HG02852 (cell line): Measurements from ENCODE around the gene RNF212.
"Not testable (repeated sequence)": the region's sequence is repeated elsewhere in the genome, so short reads cannot be mapped to it uniquely, and the experiment has no call there.

Experiments
- ATAC-seq: cut with Tn5 transposase; IDR thresholded peaks from one replicate; pipeline ENCODE4 v1.9.1; 2021; ENCODE audit warnings: mild to moderate bottlenecking, moderate library complexity; ENCODE audit not compliant: unreplicated experiment

Gene RNF212, protein sequence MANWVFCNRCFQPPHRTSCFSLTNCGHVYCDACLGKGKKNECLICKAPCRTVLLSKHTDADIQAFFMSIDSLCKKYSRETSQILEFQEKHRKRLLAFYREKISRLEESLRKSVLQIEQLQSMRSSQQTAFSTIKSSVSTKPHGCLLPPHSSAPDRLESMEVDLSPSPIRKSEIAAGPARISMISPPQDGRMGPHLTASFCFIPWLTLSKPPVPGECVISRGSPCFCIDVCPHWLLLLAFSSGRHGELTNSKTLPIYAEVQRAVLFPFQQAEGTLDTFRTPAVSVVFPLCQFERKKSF

DNA sequence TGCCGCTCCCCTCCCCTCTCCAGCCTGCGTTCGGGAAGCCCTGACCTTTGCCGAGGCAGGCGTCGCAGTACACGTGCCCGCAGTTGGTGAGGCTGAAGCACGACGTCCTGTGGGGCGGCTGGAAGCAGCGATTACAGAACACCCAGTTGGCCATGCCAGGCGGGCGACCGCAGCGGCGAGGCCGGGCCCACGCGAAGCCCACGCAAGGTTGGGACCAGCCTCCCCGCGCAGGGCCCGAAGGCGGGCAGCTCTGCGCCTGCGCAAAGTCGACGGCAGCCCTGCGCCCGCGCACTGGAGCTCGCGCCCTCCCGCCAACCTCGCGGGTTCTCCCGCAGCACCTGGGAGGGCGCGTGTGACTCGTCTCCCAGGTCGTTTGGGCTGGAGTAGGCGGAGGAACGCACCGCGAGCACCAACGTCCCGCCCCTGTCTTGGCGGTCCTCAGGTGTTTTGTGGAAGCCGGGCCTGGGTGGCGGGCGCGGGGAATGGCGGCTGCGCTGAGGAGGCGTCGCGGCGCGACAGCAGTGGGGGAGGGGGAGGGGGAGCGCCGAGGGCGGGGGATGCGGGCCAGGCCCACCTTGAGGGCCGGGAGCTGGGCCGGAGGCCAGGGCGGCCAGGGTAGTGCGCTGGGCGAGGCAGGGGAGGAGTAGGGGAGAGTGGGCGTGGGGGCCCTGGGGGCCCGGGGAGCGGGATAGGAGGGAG, at the start of gene RNF212:
Gene RNF212, minus strand, starts transcription at position 254 of the 699 bp plus-strand sequence. Its CDS starts 100 bp downstream, at position 154.
- no peak for ATAC-seq

DNA sequence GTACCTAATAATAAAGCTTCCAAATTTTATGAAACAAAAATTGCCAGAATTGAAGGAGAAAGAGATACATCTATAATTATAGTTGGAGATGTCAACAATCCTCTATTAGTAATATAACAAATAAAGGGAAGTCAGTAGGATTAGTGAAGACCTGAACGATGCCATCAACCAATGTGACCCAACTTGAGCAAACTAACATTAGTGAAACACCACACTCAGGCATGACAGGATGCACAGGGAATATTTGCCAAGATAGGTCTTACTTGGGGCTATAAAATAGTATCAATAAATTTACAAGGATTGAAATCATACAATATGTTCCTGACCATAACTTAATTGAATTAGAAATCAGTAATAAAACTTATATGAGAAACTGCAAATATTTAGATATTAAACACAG, 47.0 kb upstream of the RNF212 start:
- no peak for ATAC-seq

DNA sequence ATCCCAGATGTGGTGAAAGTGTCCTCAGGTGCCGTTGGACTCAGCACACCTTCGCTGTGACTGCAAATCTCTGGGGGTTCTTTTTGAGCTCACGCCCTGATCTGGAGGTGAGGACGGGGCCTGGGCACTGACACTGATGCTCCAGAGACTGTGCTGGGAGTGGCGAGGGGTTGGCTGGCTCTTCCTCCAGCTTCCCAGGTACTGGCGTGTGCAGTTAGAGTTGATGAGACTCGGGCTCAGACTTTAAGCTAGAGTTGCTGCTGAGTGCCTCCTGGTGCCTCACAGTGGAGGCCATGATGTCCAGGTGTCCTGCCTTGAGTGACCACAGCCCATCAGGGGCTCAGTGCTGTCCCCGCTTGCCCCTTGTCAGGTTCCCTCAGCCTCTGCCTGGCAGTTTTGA, 42.7 kb upstream of the RNF212 start:
- ATAC-seq = no peak

DNA sequence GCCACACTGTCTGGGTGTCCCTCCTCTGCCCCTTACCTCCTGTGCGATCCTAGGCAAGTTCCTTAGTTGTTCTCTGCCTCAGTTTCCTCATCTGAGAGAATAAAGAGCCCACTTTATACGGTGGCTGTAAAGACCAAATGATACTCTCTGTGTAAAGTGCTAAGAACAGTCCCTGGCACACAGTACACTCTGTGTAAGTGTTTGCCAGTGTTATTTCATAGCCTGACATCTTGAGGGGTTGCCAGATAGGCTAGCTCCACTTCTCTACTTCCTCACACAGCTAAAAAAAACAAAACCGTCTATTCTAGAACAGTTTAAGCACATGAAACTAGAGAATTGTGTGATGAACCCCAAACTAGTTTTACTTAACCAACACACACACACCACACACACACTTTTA, 42.0 kb upstream of the RNF212 start:
- ATAC-seq = no peak

DNA sequence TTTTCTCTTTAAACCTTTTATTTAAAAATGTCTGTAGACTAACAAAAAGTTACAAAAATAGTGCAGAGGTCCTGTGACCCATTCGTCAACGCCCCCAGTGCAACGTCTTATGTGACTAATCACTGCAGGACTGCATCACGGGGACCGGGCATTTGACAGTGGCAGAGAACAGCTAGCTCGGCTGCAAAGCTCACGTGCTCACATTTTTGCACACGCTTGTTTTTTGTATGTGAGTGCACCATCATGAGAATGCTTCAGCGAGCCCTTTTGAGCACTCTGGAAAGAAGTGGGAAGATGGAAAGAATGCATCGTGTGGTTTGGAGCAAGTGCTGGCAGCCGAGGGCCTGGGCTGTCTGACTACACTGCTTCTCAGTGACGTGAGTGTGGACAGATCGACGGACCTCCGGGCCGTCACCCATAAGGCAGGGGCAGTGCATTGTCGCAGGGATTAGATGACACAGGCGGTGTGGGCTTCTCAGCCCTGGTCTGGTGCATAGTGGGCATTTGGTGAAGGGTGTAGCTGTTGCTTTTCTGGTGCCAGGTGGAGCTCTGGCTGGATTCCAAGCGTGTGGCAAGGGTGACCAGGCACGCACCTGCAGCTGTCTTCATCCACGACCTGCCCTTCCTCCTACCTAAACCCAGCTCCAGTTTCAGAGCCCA, 41.3 kb upstream of the RNF212 start:
- ATAC-seq = no peak

DNA sequence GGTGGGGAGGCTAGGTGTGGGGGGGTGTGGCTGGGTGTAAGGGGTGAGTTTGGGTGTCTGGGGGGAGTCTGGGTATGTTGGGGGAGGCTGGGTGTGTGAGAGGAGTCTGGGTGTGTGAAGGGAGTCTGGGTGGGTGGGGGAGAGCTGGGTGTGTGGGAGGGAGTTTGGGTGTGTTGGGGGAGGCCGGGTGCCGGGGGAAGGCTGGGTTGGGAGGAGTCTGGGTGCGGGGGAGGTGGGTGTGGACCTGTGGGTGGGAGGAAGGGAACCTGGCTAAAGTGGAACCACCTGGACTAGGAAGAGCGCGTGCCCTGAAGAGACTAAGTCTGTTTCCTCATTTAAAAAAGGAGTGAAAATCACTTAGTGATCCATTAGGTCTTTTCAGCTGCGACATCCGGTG, 40.8 kb upstream of the RNF212 start:
- ATAC-seq = no peak

DNA sequence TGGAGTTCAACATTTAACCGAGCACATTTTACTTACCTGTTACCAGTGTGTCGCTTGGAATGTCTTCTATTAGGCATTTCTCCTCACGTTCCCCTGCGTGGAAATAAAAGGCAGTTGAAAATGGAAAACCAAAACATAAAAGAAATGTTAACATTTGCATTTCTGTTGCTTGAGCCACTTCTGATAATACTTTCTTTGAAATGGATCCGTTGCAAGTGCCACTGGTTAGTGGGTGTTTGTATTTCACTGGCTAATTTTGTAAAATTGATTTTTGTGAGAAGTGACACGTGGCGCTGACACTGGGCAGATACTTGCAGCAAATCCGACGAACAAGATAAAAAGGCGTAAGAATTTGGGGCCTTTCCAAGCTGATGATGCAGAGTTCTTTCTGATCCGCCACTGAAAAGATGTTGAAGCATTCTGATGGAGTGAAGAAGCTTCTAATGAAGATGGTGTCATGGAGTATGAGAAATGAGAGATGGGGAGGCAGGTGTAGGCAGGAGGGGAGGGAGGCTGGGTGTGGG, 40.3 kb upstream of the RNF212 start:
- ATAC-seq = no peak

DNA sequence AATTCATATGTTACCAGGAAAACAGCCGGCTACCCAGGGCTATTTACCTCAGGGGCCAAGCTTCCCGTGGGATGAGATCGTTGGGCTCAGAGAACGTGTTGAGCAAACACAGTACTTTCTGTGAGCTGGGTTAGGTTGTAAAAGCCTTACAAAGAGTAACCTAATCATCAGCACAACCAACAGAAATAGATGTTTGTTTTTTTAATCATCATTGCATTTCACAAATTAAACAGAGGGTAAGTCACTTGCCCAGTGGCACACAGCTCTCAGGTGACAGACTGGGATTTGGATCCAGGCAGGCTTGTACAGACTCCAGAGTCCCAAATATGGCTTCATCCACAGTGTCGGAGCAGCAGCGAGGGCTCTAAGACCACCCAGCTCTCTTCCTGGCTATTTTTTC, 38.9 kb upstream of the RNF212 start:
- ATAC-seq = no peak

DNA sequence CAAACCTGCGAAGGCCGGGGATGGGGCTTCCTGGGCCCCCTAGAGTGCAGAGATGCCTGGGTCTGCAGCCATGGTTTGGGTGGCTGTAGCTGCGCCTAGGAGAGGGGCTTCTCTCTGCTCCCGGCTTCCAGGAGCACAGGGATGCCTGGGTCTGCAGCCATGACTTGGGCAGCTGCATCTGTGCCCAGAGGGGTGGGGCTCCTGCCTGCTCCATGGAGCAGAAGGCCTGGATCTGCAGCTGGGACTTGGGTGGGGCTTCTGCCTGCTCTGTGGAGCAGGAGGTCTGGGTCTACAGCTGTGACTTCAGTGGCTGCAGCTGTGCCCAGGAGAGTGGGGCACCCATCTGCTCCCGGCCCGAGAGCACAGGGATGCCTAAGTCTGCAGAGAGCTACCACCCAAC, 38.2 kb upstream of the RNF212 start:
- no peak for ATAC-seq

DNA sequence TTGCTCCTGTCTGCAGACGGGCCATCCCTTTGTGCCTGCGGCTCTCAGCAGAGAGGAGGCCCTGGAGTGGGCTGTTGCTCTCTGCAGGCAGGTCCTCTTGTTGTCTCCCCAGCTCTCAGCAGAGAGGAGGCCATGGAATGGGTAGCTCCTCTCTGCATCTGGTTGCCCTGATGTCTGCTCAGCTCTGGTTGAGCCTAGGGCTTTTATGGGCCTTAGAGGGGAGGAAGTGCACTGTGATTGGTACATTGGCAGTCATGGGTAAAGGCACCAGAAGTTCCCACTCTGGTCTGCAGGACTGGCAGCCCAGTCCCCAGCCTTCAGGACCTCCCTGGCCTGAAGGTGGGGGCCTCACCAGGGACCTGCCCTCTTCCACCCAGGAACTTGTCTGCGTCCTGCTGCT, 37.5 kb upstream of the RNF212 start:
- no peak for ATAC-seq

DNA sequence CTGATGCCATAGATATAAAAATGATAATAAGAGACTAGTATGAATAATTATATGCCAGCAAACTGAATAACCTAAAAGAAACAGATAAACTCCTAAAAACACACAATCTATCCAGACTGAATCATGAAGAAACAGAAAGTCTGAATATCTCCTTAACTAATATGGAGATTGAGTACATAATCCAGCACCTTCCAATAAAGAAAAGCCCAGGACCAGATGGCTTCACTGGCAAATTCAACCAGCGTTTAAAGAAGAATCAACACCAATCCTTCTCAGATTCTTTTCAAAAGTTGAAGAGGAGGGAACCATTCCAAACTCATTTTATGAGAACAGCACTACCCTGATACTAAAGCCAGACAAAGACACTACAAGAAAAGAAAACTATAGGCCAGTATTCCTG, 26.5 kb upstream of the RNF212 start:
- no peak for ATAC-seq

DNA sequence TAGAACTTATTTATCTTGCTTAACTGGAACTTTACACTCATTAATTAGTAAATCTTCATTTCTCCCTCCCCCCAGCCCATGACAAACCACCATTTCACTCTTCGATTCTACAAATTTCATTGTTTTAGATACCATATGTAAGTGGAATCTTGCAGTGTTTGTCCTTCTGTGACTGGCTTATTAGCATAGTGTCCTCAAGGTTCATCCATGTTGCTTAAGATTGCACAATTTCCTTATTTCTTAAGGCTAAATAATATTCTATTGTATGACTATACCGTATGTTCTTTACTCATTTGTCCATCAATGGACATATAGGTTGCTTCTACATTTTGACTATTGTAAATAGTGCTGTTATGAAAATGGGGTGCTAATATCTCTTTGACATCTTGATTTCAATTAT, 24.5 kb upstream of the RNF212 start:
- no peak for ATAC-seq

DNA sequence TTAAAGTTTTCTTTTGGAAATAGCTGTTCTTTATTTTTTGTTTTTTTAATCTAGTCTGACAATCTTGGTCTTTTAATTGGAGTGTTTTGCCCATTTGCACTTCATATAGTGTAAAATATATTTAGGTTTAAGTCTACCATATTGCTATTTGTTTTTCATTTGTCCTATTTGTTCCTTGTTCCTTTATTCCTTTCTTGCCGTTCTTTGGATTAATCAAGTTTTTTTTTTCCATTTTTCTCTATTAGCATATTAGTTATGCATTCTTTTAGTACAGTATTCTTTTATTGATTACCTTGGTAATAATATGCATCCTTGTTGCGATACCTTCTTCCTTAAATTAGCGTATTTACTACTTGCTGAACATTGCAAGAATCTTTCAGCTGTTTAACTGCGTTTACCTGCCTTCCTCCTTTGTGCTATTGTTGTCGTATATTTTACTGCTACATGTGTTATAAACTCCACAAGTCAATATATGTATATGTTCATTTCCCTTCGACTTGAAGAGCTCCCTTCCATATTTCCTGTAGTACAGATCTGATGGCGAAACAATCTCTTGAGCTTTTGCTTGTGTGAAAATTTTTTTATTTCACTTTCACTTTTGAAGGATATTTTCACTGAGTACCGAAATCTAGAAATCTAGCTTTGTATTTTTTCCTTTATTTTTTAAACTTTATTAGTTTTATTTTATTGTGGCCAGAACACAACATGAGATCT, 23.9 kb upstream of the RNF212 start:
- ATAC-seq = no peak

DNA sequence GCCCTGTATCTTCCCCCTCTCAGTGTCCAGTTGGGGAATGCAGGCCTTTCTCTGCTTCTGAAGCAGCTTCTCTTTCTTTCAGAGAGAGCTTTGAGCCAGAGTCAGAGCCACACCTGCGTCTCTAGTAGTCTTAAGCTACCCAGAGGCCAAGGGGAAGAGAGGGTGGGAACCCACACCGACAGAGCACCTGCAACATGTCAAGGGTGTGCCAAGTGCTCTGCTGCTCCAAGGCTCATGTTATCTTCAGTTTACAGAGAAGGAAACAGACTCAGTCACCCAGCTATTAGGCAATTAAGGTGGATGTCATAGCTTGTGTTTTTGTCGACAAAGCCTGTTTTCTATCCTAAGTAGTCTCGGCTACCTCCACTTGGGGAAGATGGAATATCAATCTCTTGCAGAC, 22.7 kb upstream of the RNF212 start:
- no peak for ATAC-seq

DNA sequence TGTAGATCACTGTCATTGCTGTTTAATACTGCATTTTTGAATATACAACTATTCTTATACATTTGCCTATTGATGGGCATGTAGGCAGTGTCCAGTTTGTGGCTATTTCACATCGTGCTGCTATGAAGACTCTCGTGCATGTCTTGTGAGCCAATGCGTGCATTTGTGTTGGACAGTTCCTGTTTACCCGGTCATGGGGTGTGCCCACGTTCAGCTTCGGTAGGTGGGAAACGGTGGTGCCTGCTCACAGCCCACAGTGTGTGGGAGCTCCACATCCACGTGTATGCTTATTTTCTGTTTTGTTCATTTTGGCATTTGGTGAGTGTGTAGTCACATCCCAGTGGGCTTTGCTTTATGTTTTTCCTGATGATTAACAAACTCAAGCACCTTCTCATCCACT, 19.7 kb upstream of the RNF212 start:
- no peak for ATAC-seq

DNA sequence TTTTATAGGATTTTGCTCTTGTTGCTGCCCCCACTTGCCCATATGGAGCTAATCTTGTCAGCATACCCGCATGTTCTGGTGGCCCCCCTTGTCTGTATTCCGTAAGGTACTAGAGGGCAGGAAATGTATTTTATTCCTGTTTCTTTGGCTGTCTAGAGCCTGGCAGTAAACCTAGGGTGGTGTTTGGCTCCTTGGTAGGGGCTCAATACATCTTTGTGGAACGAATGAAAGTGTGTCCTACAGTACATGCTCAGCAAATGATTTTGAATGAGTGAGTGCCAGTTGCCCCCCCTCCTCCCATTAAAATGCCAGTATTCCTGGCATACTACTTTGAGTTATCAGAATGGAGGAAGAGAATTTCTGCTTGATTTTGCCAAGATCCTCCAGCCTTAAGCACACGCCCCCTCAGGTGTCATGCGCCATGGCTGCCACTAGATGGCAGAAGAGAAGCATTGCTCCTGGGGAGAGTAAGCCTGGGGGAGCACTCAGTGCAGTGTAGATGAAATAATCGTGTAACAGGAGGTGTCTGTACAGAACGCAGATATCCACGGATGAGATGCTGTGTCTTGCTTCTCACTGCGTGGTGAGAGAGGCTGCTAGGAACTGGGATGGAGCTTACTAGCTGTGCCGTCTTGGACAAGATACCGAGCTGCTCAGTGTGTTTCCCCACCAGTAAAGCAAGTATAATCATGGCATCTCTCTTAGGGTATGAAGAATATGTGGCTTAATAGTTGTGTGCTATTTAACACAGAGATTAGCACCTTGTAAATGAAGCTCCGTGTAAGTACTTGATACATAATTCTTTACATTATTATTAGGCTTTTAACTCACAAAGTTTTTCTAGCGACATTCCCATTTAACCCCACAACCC, 17.2 kb upstream of the RNF212 start:
- no peak for ATAC-seq

DNA sequence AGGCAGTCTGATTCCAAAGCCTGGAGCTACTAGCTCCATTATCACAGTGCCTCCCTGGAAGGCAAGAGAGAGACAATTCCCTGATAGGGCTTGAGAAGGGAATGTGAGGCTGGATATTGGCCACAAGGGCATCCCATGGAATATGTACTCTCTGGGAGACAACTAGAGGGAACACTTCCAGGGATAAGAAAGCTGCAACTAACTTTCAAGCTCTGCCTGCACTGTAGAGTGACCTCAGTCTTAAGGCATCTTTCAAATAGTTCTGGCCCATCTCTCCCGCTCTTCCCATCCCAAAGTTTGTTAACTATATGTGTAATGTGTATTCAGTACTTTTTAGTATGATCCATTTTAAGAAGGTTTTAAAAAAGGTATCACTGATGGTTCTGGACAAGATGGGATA, 13.1 kb upstream of the RNF212 start:
- ATAC-seq = no peak

DNA sequence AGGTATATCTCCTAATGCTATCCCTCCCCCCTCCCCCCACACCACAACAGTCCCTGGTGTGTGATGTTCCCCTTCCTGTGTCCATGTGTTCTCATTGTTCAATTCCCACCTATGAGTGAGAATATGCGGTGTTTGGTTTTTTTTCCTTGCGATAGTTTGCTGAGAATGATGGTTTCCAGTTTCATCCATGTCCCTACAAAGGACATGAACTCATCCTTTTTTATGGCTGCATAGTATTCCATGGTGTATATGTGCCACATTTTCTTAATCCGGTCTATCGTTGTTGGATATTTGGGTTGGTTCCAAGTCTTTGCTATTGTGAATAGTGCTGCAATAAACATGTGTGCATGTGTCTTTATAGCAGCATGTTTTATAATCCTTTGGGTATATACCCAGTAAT, 12.1 kb upstream of the RNF212 start:
- ATAC-seq = not testable (repeated sequence)

DNA sequence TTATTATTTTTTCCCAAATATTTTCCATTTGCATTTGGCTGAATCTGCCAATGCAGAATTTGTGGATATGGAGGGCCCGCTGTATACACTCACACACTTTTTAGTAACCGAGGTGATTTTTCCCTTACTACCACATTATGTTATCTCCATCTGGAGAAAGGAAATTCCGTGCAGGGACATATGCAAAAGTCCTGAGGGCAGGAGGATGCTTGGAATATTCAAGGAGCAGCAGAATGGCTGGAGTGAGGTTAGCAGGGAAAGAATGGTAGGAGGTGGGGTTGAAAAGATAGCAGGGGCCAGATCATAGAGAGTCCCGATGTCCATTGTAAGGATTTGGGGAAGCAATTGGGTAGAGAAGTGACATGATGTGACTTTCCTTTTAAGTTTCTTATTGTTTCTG, 11.5 kb upstream of the RNF212 start:
- no peak for ATAC-seq

DNA sequence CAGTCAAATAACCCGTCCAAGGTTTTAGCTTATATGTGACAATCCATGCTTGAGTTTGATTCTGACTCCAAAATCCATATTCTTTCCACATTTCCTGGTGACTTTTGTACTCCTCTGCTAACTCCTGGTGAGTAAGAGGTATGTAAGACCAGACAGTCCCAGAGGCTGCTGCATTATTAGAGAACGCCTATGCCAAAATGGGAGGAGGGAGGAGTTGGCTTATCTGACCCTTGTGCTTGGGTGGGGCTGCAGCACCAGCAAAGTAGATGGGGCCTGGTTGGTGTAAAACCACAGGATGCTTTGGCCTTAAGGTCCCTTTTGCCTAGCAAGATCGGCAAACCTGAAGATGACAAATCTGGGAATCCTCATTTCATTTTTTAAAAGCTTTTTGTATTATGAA, 9.1 kb upstream of the RNF212 start:
- no peak for ATAC-seq
